HG03025 (cell line): ENCODE results near the gene TIA1.
"Not testable (repeated sequence)": the region's sequence is repeated elsewhere in the genome, so short reads cannot be mapped to it uniquely, and the experiment has no call there.

Source experiments
- ATAC-seq: cut with Tn5 transposase; IDR thresholded peaks from one replicate; pipeline ENCODE4 v1.9.1; 2021; ENCODE audit warnings: mild to moderate bottlenecking, moderate library complexity; ENCODE audit not compliant: unreplicated experiment, low FRiP score

Gene TIA1

GRCh38 chr2:70226781-70227180, 21.6 kb downstream of the TIA1 start:
- no peak for ATAC-seq

- not testable (repeated sequence) for ATAC-seq
These were observed 25.1 kb downstream of the TIA1 start for GRCh38 chr2:70223305-70223704.

- no peak for ATAC-seq
These were observed 33.4 kb downstream of the TIA1 start for GRCh38 chr2:70214953-70215549.

GRCh38 chr2:70214365-70214764, 34.1 kb downstream of the TIA1 start:
- ATAC-seq = no peak

- no peak for ATAC-seq
These were observed 36.0 kb downstream of the TIA1 start for GRCh38 chr2:70212298-70212932.

- ATAC-seq = no peak
These were observed 36.8 kb downstream of the TIA1 start for GRCh38 chr2:70211595-70211994.

- no peak for ATAC-seq
These were observed 44.0 kb downstream of the TIA1 start for GRCh38 chr2:70204452-70204851.

- no peak for ATAC-seq
These were observed 45.3 kb downstream of the TIA1 start for GRCh38 chr2:70203086-70203485.

GRCh38 chr2:70202236-70202806, 46.1 kb downstream of the TIA1 start:
- ATAC-seq = no peak

- ATAC-seq = no peak
These were observed 46.6 kb downstream of the TIA1 start for GRCh38 chr2:70201831-70202230.

GRCh38 chr2:70201225-70201768, 47.1 kb downstream of the TIA1 start:
- no peak for ATAC-seq

- no peak for ATAC-seq
These were observed 49.0 kb downstream of the TIA1 start for GRCh38 chr2:70199320-70199864.

- ATAC-seq = no peak
These were observed 55.9 kb downstream of the TIA1 start for GRCh38 chr2:70192516-70192915.

GRCh38 chr2:70191244-70191735, 57.1 kb downstream of the TIA1 start:
- no peak for ATAC-seq

GRCh38 chr2:70190418-70191243, 57.8 kb downstream of the TIA1 start, which contains the start of gene C2orf42:
Gene C2orf42, minus strand, starts transcription at chr2:70191019. Its CDS starts 9,034 bp downstream, at chr2:70181985.
- peak; percentile 75 for ATAC-seq

GRCh38 chr2:70188460-70188859, 60.0 kb downstream of the TIA1 start:
- no peak for ATAC-seq

- ATAC-seq = not testable (repeated sequence)
These were observed 61.3 kb downstream of the TIA1 start for GRCh38 chr2:70187170-70187569.

GRCh38 chr2:70182689-70183088, 65.7 kb downstream of the TIA1 start:
- ATAC-seq = no peak

GRCh38 chr2:70181363-70181956, 67.0 kb downstream of the TIA1 start:
- peak; percentile 76 for ATAC-seq

- ATAC-seq = no peak
These were observed 74.9 kb downstream of the TIA1 start for GRCh38 chr2:70173520-70173919.
